Measurements from ENCODE around the gene ACSF2.

Gene ACSF2

GRCh38 chr17:50440838-50441829, 15.1 kb downstream of the ACSF2 start:
- no peak for DNase-seq

GRCh38 chr17:50443505-50443974, 17.5 kb downstream of the ACSF2 start:
- DNase-seq, result no peak

- DNase-seq, result no peak
Measured at GRCh38 chr17:50444841-50445715, 19.1 kb downstream of the ACSF2 start.

- no peak for DNase-seq
Measured at GRCh38 chr17:50445730-50446325, 19.8 kb downstream of the ACSF2 start.

GRCh38 chr17:50447870-50448595, 22.0 kb downstream of the ACSF2 start:
- no peak for DNase-seq

- no peak for DNase-seq
Measured at GRCh38 chr17:50448643-50449042, 22.6 kb downstream of the ACSF2 start.

GRCh38 chr17:50451943-50452629, 26.1 kb downstream of the ACSF2 start:
- DNase-seq, result no peak

- DNase-seq, result no peak
Measured at GRCh38 chr17:50452630-50453300, 26.7 kb downstream of the ACSF2 start.

GRCh38 chr17:50453901-50454300, 27.9 kb downstream of the ACSF2 start:
- no peak for DNase-seq

- no peak for DNase-seq
Measured at GRCh38 chr17:50457621-50458020, 31.6 kb downstream of the ACSF2 start.

GRCh38 chr17:50458270-50458669, 32.3 kb downstream of the ACSF2 start:
- DNase-seq, result no peak

- no peak for DNase-seq
Measured at GRCh38 chr17:50458701-50459676, 33.0 kb downstream of the ACSF2 start.

GRCh38 chr17:50459756-50460155, 33.7 kb downstream of the ACSF2 start:
- DNase-seq, result no peak

- DNase-seq, result no peak
Measured at GRCh38 chr17:50460831-50461526, 35.0 kb downstream of the ACSF2 start.

- DNase-seq, result no peak
Measured at GRCh38 chr17:50461550-50462132, 35.6 kb downstream of the ACSF2 start.

- no peak for DNase-seq
Measured at GRCh38 chr17:50462446-50462845, 36.4 kb downstream of the ACSF2 start.

GRCh38 chr17:50464121-50464520, 38.1 kb downstream of the ACSF2 start:
- DNase-seq, result no peak

- DNase-seq, result no peak
Measured at GRCh38 chr17:50464736-50465135, 38.7 kb downstream of the ACSF2 start.

GRCh38 chr17:50465171-50465570, 39.2 kb downstream of the ACSF2 start:
- DNase-seq, result no peak
